Measurements from ENCODE around the gene INCENP.

INCENP gene

GRCh38 chr11:62125316-62125715, 1.5 kb downstream of the INCENP start:
- no peak for DNase-seq

GRCh38 chr11:62125881-62126280, 2.1 kb downstream of the INCENP start:
- peak; percentile 16 for DNase-seq

GRCh38 chr11:62127426-62127825, 3.6 kb downstream of the INCENP start:
- no peak for DNase-seq

- DNase-seq: no peak
These were observed 4.3 kb downstream of the INCENP start for GRCh38 chr11:62127941-62128770.

GRCh38 chr11:62128835-62129234, 5.0 kb downstream of the INCENP start:
- no peak for DNase-seq

- peak; percentile 17 for DNase-seq
These were observed 5.9 kb downstream of the INCENP start for GRCh38 chr11:62129590-62130282.

GRCh38 chr11:62130283-62131169, 6.7 kb downstream of the INCENP start:
- peak; percentile 14 for DNase-seq

- DNase-seq: no peak
These were observed 7.3 kb downstream of the INCENP start for GRCh38 chr11:62131170-62131464.

- peak; percentile 16 for DNase-seq
These were observed 8.4 kb downstream of the INCENP start for GRCh38 chr11:62132191-62132590.

- peak; percentile 18 for DNase-seq
These were observed 9.0 kb downstream of the INCENP start for GRCh38 chr11:62132689-62133293.

GRCh38 chr11:62133328-62134065, 9.7 kb downstream of the INCENP start:
- peak; percentile 24 for DNase-seq

- no peak for DNase-seq
These were observed 13.6 kb downstream of the INCENP start for GRCh38 chr11:62137276-62137861.

- DNase-seq: no peak
These were observed 14.2 kb downstream of the INCENP start for GRCh38 chr11:62137881-62138629.

GRCh38 chr11:62138630-62139425, 15.0 kb downstream of the INCENP start:
- no peak for DNase-seq

GRCh38 chr11:62139526-62140303, 15.9 kb downstream of the INCENP start:
- DNase-seq: no peak

- DNase-seq: no peak
These were observed 16.7 kb downstream of the INCENP start for GRCh38 chr11:62140304-62141110.

- DNase-seq: no peak
These were observed 17.6 kb downstream of the INCENP start for GRCh38 chr11:62141111-62142042.

GRCh38 chr11:62142043-62142375, 18.2 kb downstream of the INCENP start:
- DNase-seq: no peak
